GM23338 (cell line): ENCODE results near the gene CAST.

Experiments used
- CREB1 ChIP-seq: fragments of 250-450 bp; sonication (Bioruptor Pico); IDR thresholded peaks from 2 replicates; pipeline ENCODE4 v1.5.0; 2020; ENCODE audit warnings: low read depth, mild to moderate bottlenecking, moderate library complexity
- EZH2 ChIP-seq: fragments of 200-600 bp; sonication (generic); IDR thresholded peaks from one replicate; pipeline ENCODE4 v1.8.0; 2017; ENCODE audit warnings: antibody characterized with exemption, mild to moderate bottlenecking, low read depth; ENCODE audit not compliant: unreplicated experiment
- EZH2phosphoT487 ChIP-seq: fragments of 200-600 bp; sonication (generic); IDR thresholded peaks from one replicate; pipeline ENCODE4 v1.8.1; 2018; ENCODE audit warnings: antibody characterized with exemption; ENCODE audit not compliant: unreplicated experiment
- JUNB ChIP-seq: IDR thresholded peaks from one replicate; pipeline ENCODE4 v1.6.1; 2016; ENCODE audit warnings: antibody characterized with exemption; ENCODE audit not compliant: unreplicated experiment
- NANOG ChIP-seq: IDR thresholded peaks from 2 replicates; pipeline ENCODE4 v1.6.1; 2016; ENCODE audit warnings: antibody characterized with exemption, borderline replicate concordance
- POLR2AphosphoS5 ChIP-seq: IDR thresholded peaks from 2 replicates; pipeline ENCODE4 v1.6.1; 2016; ENCODE audit warnings: antibody characterized with exemption, low read depth
- ZNF114 ChIP-seq: fragments of 250-450 bp; sonication (Bioruptor Pico); IDR thresholded peaks from 2 replicates; pipeline ENCODE4 v1.5.0; 2020; ENCODE audit warnings: mild to moderate bottlenecking, moderate library complexity
- ZNF331 ChIP-seq: fragments of 250-450 bp; sonication (Bioruptor Pico); IDR thresholded peaks from 2 replicates; pipeline ENCODE4 v1.5.0; 2020; ENCODE audit warnings: low read depth, mild to moderate bottlenecking, moderate library complexity
- TF ChIP-seq, protein P1 (sequence below), 2 experiments: fragments of 200-600 bp in 1 of 2; sonication (generic) in 1 of 2; conservative IDR thresholded peaks; 2 replicates each; pipeline versions ENCODE4 v1.5.1 to v1.6.1; 2016 to 2017; ENCODE audit warnings: antibody characterized with exemption in 2 of 2, low read depth in 2 of 2, mild to moderate bottlenecking in 2 of 2, moderate library complexity in 1 of 2
- TF ChIP-seq, protein P2 (sequence below): IDR thresholded peaks from one replicate; pipeline ENCODE4 v1.6.1; 2018; ENCODE audit warnings: antibody characterized with exemption; ENCODE audit not compliant: unreplicated experiment
- TF ChIP-seq, protein P3 (sequence below): IDR thresholded peaks from 2 replicates; pipeline ENCODE4 v1.6.1; 2016; ENCODE audit warnings: antibody characterized with exemption

DNA sequence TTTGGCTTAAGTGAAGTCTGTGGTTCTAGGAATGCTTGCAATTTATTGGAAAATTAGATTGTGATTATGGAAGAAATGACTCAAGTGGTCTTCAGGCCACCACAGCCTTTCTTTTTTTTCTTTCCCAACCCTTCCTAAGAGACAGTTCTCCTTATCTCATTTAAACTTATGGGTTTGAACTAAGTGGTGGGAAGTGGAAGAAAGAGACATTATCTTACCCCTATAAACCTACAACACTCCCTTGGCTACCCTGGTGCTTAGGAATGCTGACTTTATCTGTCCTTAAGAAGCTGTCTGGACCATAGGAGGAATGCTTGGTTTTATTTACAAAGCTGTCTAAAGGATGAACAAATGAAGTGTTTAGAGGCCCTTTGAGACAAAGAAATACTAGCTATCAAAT, 150.7 kb downstream of the CAST start:
- TF ChIP-seq POLR2AphosphoS5 (no peak), JUNB (no peak), EZH2 (no peak), EZH2phosphoT487 (no peak), CREB1 (no peak), NANOG (no peak), ZNF114 (no peak), ZNF331 (CRISPR knock-in tag) (no peak)
- TF ChIP-seq, protein P1, sequence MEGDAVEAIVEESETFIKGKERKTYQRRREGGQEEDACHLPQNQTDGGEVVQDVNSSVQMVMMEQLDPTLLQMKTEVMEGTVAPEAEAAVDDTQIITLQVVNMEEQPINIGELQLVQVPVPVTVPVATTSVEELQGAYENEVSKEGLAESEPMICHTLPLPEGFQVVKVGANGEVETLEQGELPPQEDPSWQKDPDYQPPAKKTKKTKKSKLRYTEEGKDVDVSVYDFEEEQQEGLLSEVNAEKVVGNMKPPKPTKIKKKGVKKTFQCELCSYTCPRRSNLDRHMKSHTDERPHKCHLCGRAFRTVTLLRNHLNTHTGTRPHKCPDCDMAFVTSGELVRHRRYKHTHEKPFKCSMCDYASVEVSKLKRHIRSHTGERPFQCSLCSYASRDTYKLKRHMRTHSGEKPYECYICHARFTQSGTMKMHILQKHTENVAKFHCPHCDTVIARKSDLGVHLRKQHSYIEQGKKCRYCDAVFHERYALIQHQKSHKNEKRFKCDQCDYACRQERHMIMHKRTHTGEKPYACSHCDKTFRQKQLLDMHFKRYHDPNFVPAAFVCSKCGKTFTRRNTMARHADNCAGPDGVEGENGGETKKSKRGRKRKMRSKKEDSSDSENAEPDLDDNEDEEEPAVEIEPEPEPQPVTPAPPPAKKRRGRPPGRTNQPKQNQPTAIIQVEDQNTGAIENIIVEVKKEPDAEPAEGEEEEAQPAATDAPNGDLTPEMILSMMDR (conservative IDR thresholded peaks at IDR 0.05; ENCODE audit: low read depth in 2 of 2): no peak
- TF ChIP-seq, protein P2, sequence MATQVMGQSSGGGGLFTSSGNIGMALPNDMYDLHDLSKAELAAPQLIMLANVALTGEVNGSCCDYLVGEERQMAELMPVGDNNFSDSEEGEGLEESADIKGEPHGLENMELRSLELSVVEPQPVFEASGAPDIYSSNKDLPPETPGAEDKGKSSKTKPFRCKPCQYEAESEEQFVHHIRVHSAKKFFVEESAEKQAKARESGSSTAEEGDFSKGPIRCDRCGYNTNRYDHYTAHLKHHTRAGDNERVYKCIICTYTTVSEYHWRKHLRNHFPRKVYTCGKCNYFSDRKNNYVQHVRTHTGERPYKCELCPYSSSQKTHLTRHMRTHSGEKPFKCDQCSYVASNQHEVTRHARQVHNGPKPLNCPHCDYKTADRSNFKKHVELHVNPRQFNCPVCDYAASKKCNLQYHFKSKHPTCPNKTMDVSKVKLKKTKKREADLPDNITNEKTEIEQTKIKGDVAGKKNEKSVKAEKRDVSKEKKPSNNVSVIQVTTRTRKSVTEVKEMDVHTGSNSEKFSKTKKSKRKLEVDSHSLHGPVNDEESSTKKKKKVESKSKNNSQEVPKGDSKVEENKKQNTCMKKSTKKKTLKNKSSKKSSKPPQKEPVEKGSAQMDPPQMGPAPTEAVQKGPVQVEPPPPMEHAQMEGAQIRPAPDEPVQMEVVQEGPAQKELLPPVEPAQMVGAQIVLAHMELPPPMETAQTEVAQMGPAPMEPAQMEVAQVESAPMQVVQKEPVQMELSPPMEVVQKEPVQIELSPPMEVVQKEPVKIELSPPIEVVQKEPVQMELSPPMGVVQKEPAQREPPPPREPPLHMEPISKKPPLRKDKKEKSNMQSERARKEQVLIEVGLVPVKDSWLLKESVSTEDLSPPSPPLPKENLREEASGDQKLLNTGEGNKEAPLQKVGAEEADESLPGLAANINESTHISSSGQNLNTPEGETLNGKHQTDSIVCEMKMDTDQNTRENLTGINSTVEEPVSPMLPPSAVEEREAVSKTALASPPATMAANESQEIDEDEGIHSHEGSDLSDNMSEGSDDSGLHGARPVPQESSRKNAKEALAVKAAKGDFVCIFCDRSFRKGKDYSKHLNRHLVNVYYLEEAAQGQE: no peak
- TF ChIP-seq, protein P3, sequence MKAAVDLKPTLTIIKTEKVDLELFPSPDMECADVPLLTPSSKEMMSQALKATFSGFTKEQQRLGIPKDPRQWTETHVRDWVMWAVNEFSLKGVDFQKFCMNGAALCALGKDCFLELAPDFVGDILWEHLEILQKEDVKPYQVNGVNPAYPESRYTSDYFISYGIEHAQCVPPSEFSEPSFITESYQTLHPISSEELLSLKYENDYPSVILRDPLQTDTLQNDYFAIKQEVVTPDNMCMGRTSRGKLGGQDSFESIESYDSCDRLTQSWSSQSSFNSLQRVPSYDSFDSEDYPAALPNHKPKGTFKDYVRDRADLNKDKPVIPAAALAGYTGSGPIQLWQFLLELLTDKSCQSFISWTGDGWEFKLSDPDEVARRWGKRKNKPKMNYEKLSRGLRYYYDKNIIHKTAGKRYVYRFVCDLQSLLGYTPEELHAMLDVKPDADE: no peak
